Measurements from ENCODE around the gene KCNQ1. TPM values are rescaled to one million over a fixed set of nuclear protein-coding genes. Genes with fewer than 3 reads are reported as not detected.

Gene KCNQ1
- total and polyA plus RNA-seq, 12 donors = 11.0 to 447 (median 320) TPM

DNA sequence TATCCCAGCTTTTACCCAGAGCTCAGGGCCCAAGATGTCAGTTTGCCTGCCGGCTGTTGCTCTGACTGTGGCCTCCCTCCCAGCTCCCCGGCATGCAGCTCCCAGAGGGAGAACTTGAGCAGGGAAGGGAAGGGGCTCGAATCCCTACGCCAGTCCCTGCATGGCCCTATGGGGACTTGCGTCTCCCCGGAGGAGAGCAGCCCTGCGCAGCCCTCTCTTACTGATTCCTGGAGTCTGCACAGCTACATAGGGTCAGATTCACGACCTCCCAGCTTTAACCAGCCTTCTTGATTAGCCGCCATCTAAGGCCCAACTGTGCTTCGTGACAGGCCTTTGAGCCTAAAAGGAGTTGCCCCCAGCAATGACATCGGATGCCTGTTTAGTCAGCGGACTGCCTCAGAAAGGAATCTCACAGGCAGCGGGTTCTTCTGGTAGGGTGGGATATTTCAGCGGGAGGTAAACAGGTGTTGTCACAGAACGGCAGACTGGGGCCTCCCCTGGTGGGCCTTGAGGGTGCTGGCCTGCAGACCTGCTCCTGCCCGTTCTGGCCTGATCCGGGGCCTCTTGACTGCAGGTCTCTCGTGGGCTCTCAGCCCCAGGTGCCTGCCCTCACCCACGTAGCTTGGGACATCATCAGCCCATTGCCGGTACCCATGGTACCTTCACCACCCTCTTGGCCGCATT is 298.8 kb downstream of the KCNQ1 start:
- peak in 2 of 7 donors; percentile 12 to 13 for DNase-seq
- Histone ChIP-seq H3K27ac (no peak overlapping the region), H3K27me3 (no peaks in the 10 kb centered on the region), H3K9me3 (replicated peaks in 1 of 3) (no peaks in the 10 kb centered on the region), H3K4me1 (replicated peaks in 1 of 2) (peaks cover 14 to 39% of the 10 kb centered on the region in 2 donors), H3K36me3 (replicated peaks in 1 of 2) (no peaks in the 10 kb centered on the region), H3K4me3 (no peak overlapping the region)
- intact Hi-C loops (cut with DNase I) = no loop called here
- 95 to 97% (median 96%) methylated on average over 9 to 21 of the region's 21 CpGs for WGBS, 4 donors
- TF ChIP-seq, protein P1, sequence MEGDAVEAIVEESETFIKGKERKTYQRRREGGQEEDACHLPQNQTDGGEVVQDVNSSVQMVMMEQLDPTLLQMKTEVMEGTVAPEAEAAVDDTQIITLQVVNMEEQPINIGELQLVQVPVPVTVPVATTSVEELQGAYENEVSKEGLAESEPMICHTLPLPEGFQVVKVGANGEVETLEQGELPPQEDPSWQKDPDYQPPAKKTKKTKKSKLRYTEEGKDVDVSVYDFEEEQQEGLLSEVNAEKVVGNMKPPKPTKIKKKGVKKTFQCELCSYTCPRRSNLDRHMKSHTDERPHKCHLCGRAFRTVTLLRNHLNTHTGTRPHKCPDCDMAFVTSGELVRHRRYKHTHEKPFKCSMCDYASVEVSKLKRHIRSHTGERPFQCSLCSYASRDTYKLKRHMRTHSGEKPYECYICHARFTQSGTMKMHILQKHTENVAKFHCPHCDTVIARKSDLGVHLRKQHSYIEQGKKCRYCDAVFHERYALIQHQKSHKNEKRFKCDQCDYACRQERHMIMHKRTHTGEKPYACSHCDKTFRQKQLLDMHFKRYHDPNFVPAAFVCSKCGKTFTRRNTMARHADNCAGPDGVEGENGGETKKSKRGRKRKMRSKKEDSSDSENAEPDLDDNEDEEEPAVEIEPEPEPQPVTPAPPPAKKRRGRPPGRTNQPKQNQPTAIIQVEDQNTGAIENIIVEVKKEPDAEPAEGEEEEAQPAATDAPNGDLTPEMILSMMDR (IDR thresholded peaks at IDR 0.05) = no peak
- no peak for TF ChIP-seq POLR2A (IDR thresholded peaks at IDR 0.05)

DNA sequence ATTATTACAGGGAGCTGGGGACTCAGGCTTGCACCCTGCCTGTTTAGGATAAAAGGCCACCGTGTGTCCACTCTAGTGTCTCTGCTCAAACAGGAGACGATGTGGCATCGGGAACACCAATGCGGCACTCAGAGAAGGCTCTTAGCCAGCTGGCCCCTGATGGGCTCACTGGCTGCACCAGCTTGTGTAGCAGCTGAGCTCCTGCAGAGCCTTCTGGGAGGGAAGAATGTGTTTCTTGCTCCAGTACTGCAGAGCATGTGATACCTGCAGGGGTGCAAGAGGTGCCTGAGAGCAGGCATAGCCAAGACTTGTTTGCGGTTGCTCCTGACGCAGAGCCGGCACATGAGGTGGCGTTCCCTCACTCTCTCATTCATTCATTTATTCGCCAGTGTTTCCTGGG is 299.4 kb downstream of the KCNQ1 start:
- no peaks in the 10 kb centered on the region for H3K27me3 ChIP-seq
- H3K4me3 ChIP-seq = no peak overlapping the region
- intact Hi-C loops (cut with DNase I) = no loop called here
- no peak for TF ChIP-seq POLR2A (IDR thresholded peaks at IDR 0.05)
- TF ChIP-seq, protein P1 (IDR thresholded peaks at IDR 0.05) = no peak
- 94 to 96% (median 95%) methylated on average over 7 to 9 of the region's 9 CpGs for WGBS, 4 donors
- H3K36me3 ChIP-seq (replicated peaks in 1 of 2) = no peaks in the 10 kb centered on the region
- peaks cover 14 to 39% of the 10 kb centered on the region in 2 donors for H3K4me1 ChIP-seq (replicated peaks in 1 of 2)
- DNase-seq = peak in 1 of 7 donors; percentile 13
- H3K27ac ChIP-seq = no peak overlapping the region
- H3K9me3 ChIP-seq (replicated peaks in 1 of 3) = no peaks in the 10 kb centered on the region

DNA sequence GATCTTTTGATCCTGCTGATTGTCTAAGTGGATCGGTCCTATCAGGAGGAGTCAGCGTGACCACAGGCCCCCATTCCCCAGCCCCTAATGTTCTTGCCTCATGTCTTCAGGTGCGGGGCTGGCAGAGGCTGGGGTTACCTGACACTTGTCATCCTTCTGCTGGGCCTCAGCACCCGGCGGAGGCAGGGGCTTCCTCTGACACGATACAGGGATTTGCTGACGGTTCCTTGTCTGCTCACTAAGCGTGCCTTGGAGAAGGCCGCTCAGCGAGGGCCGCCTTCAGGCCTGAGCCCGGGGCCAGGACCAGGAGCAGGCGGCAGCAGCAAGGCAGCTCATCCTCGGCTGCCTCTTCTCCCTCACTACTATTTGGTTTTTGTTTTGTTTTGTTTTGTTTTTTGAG is 300.7 kb downstream of the KCNQ1 start:
- intact Hi-C loops (cut with DNase I) = no loop called here
- Histone ChIP-seq H3K4me1 (replicated peaks in 1 of 2) (peaks cover 14 to 30% of the 10 kb centered on the region in 2 donors), H3K27ac (no peak overlapping the region), H3K9me3 (replicated peaks in 1 of 3) (no peaks in the 10 kb centered on the region), H3K27me3 (no peaks in the 10 kb centered on the region), H3K4me3 (no peak overlapping the region), H3K36me3 (replicated peaks in 1 of 2) (no peaks in the 10 kb centered on the region)
- 95 to 97% (median 96%) methylated on average over 14 of the region's 14 CpGs for WGBS, 4 donors
- peak in 2 of 7 donors; percentile 6 to 11 for DNase-seq
- TF ChIP-seq, protein P1 (IDR thresholded peaks at IDR 0.05) = no peak
- TF ChIP-seq POLR2A (IDR thresholded peaks at IDR 0.05) = no peak

DNA sequence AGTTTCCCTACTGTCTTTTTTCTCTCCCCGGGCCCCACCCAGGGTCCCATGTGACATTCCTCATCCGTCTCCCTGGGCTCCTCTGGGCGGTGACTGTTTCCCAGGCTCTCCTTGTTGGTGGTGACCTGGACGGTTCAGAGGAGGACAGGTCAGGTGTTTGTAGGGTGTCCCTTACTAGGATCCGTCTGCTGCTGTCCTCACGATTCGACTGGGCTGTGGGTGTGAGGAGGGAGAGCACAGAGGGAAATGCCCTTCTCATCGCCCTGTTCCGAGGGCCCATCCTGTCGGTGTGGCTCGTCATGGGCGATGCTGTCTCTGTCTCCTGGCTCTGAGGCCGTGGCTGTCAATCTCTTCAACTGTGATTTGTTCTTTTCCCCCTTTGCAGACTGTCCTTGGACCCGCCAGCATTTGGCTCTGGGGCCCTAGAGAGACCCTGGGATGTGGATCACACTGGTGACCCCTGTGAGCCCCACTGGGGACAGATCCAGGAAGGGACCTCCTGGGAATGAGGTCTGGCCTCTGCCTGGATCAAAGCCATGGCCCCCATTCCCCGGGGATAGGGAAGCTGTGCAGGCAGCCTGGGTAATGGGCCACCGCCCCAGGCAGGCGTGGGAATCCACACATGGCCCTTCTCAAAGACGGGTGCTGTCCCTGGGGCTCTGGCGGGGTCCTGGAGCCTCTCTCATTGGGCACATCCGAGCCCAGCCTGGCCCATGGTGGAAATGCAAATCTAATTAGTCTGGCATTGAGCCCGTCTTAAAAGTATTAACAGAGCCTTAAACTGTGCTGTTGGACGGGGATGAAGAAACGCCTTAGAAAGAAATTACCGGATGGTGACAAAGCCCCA is 301.8 kb downstream of the KCNQ1 start:
- 83 to 88% (median 86%) methylated on average over 20 to 24 of the region's 24 CpGs for WGBS, 4 donors
- peak in 2 of 7 donors; percentile 9 to 10 for DNase-seq

More for the DNA sequence above, 301.8 kb downstream of the KCNQ1 start:
- no peaks in the 10 kb centered on the region for H3K27me3 ChIP-seq
- no peaks in the 10 kb centered on the region for H3K36me3 ChIP-seq (replicated peaks in 1 of 2)
- TF ChIP-seq, protein P1 (IDR thresholded peaks at IDR 0.05) = no peak
- no peak for TF ChIP-seq POLR2A (IDR thresholded peaks at IDR 0.05)
- H3K27ac ChIP-seq = no peak overlapping the region
- H3K4me3 ChIP-seq = no peak overlapping the region
- no peaks in the 10 kb centered on the region for H3K9me3 ChIP-seq (replicated peaks in 1 of 3)
- intact Hi-C loops (cut with DNase I) = no loop called here
- H3K4me1 ChIP-seq (replicated peaks in 1 of 2) = peaks cover 5 to 19% of the 10 kb centered on the region in 2 donors

Data from adrenal gland (tissue), 12 donors.